ENCODE results near the gene ANKRA2.
"Not testable (repeated sequence)": the region's sequence is repeated elsewhere in the genome, so short reads cannot be mapped to it uniquely, and the experiment has no call there.

ANKRA2 gene

GRCh38 chr5:73545403-73545779, 20.0 kb downstream of the ANKRA2 start:
- no peak for DNase-seq

- DNase-seq = peak; percentile 34
Observed at GRCh38 chr5:73544429-73545402, 20.7 kb downstream of the ANKRA2 start.

- DNase-seq = no peak
Observed at GRCh38 chr5:73542020-73542419, 23.4 kb downstream of the ANKRA2 start.

- DNase-seq = no peak
Observed at GRCh38 chr5:73540192-73540591, 25.2 kb downstream of the ANKRA2 start.

- no peak for DNase-seq
Observed at GRCh38 chr5:73539730-73540129, 25.7 kb downstream of the ANKRA2 start.

GRCh38 chr5:73534971-73535370, 30.5 kb downstream of the ANKRA2 start:
- DNase-seq = no peak

- no peak for DNase-seq
Observed at GRCh38 chr5:73534011-73534644, 31.3 kb downstream of the ANKRA2 start.

GRCh38 chr5:73532195-73532594, 33.2 kb downstream of the ANKRA2 start:
- DNase-seq = no peak

GRCh38 chr5:73531356-73531755, 34.1 kb downstream of the ANKRA2 start:
- DNase-seq = no peak

GRCh38 chr5:73529081-73529480, 36.4 kb downstream of the ANKRA2 start:
- no peak for DNase-seq

GRCh38 chr5:73528248-73528647, 37.2 kb downstream of the ANKRA2 start:
- DNase-seq = no peak

- DNase-seq = no peak
Observed at GRCh38 chr5:73525606-73526203, 39.7 kb downstream of the ANKRA2 start.

- DNase-seq = no peak
Observed at GRCh38 chr5:73523861-73524260, 41.6 kb downstream of the ANKRA2 start.

GRCh38 chr5:73522989-73523388, 42.5 kb downstream of the ANKRA2 start:
- no peak for DNase-seq

GRCh38 chr5:73519531-73520283, 45.7 kb downstream of the ANKRA2 start:
- DNase-seq = peak; percentile 45

- DNase-seq = no peak
Observed at GRCh38 chr5:73515232-73515631, 50.2 kb downstream of the ANKRA2 start.

GRCh38 chr5:73514418-73514817, 51.0 kb downstream of the ANKRA2 start:
- no peak for DNase-seq

GRCh38 chr5:73513996-73514395, 51.4 kb downstream of the ANKRA2 start:
- no peak for DNase-seq

GRCh38 chr5:73508521-73508920, 56.9 kb downstream of the ANKRA2 start:
- not testable (repeated sequence) for DNase-seq

GRCh38 chr5:73507062-73507461, 58.4 kb downstream of the ANKRA2 start:
- no peak for DNase-seq

- no peak for DNase-seq
Observed at GRCh38 chr5:73506459-73506955, 58.9 kb downstream of the ANKRA2 start.
